Jurkat, Clone E6-1 (cell line): ENCODE measurements around the gene COMTD1.
"Not testable (repeated sequence)": the region's sequence is repeated elsewhere in the genome, so short reads cannot be mapped to it uniquely, and the experiment has no call there.

Source experiments
- DNase-seq: peaks from one replicate; pipeline ENCODE4 v3.0.0-alpha.2; 2011; ENCODE audit warnings: low read depth, low spot score
- H3K4me3 ChIP-seq: 2 replicates; pipeline ENCODE4 v1.5.1; 2011; ENCODE audit warnings: mild to moderate bottlenecking, low read length, control low read depth, moderate library complexity

The COMTD1 gene

GRCh38 chr10:75228834-75229233 lies 6.9 kb downstream of the COMTD1 start:
- no peak overlapping the region for H3K4me3 ChIP-seq
- DNase-seq: no peak

- no peak for DNase-seq
- no peak overlapping the region for H3K4me3 ChIP-seq
Measured at GRCh38 chr10:75228278-75228677, 7.5 kb downstream of the COMTD1 start.

- DNase-seq: no peak
- H3K4me3 ChIP-seq: no peak overlapping the region
Measured at GRCh38 chr10:75226656-75227055, 9.1 kb downstream of the COMTD1 start.

- no peak for DNase-seq
- no peak overlapping the region for H3K4me3 ChIP-seq
Measured at GRCh38 chr10:75226095-75226494, 9.7 kb downstream of the COMTD1 start.

GRCh38 chr10:75223507-75223906 lies 12.2 kb downstream of the COMTD1 start:
- no peak for DNase-seq
- H3K4me3 ChIP-seq: no peak overlapping the region

- not testable (repeated sequence) for H3K4me3 ChIP-seq
Measured at GRCh38 chr10:75221492-75221891, 14.3 kb downstream of the COMTD1 start.

GRCh38 chr10:75220274-75220673 lies 15.5 kb downstream of the COMTD1 start:
- no peak overlapping the region for H3K4me3 ChIP-seq
- no peak for DNase-seq

More at GRCh38 chr10:75221492-75221891, 14.3 kb downstream of the COMTD1 start:
- DNase-seq: not testable (repeated sequence)

- H3K4me3 ChIP-seq: peak overlapping the region; percentile 77
- DNase-seq: no peak
Measured at GRCh38 chr10:75212343-75212742, 23.4 kb downstream of the COMTD1 start.

- peak overlapping the region; percentile 77 for H3K4me3 ChIP-seq
- DNase-seq: no peak
Measured at GRCh38 chr10:75211007-75211691, 24.6 kb downstream of the COMTD1 start.

GRCh38 chr10:75210282-75211006 lies 25.3 kb downstream of the COMTD1 start, which contains the start of gene VDAC2:
Gene VDAC2, plus strand, starts transcription at chr10:75210796. Its CDS starts 363 bp downstream, at chr10:75211159.
- H3K4me3 ChIP-seq: peak within 1 kb of the TSS; percentile 77
- peak; percentile 83 for DNase-seq

GRCh38 chr10:75209921-75210281 lies 25.9 kb downstream of the COMTD1 start:
- H3K4me3 ChIP-seq: peak overlapping the region; percentile 77
- DNase-seq: peak; percentile 72

GRCh38 chr10:75209086-75209920 lies 26.5 kb downstream of the COMTD1 start:
- no peak for DNase-seq
- peak overlapping the region; percentile 77 for H3K4me3 ChIP-seq

- H3K4me3 ChIP-seq: no peak overlapping the region
- DNase-seq: no peak
Measured at GRCh38 chr10:75208181-75208580, 27.6 kb downstream of the COMTD1 start.

- DNase-seq: no peak
- no peak overlapping the region for H3K4me3 ChIP-seq
Measured at GRCh38 chr10:75207857-75208144, 28.0 kb downstream of the COMTD1 start.

- no peak for DNase-seq
- H3K4me3 ChIP-seq: no peak overlapping the region
Measured at GRCh38 chr10:75207079-75207856, 28.5 kb downstream of the COMTD1 start.

- H3K4me3 ChIP-seq, DNase-seq: not testable (repeated sequence)
Measured at GRCh38 chr10:75206638-75207037, 29.1 kb downstream of the COMTD1 start.

GRCh38 chr10:75205908-75206307 lies 29.8 kb downstream of the COMTD1 start:
- no peak for DNase-seq
- H3K4me3 ChIP-seq: no peak overlapping the region

- no peak for DNase-seq
- no peak overlapping the region for H3K4me3 ChIP-seq
Measured at GRCh38 chr10:75203724-75204123, 32.0 kb downstream of the COMTD1 start.

- DNase-seq, H3K4me3 ChIP-seq: not testable (repeated sequence)
Measured at GRCh38 chr10:75203046-75203620, 32.6 kb downstream of the COMTD1 start.
